Measurements from ENCODE around the gene SV2C.
"Not testable (repeated sequence)": the region's sequence is repeated elsewhere in the genome, so short reads cannot be mapped to it uniquely, and the experiment has no call there.

Gene SV2C

GRCh38 chr5:76294573-76294972 is 211.4 kb downstream of the SV2C start:
- DNase-seq (ENCODE audit: low read depth in 3 of 3), result no peak

- DNase-seq (ENCODE audit: low read depth in 3 of 3), result no peak
Observed at GRCh38 chr5:76298852-76299251, 215.7 kb downstream of the SV2C start.

GRCh38 chr5:76299592-76299991 is 216.4 kb downstream of the SV2C start:
- DNase-seq (ENCODE audit: low read depth in 3 of 3), result no peak

- DNase-seq (ENCODE audit: low read depth in 3 of 3), result not testable (repeated sequence)
Observed at GRCh38 chr5:76301932-76302331, 218.7 kb downstream of the SV2C start.

GRCh38 chr5:76302661-76303060 is 219.5 kb downstream of the SV2C start:
- DNase-seq (ENCODE audit: low read depth in 3 of 3), result not testable (repeated sequence)

GRCh38 chr5:76303921-76304320 is 220.7 kb downstream of the SV2C start:
- DNase-seq (ENCODE audit: low read depth in 3 of 3), result peak in 1 of 3 experiments; percentile 13

GRCh38 chr5:76305269-76305668 is 222.1 kb downstream of the SV2C start:
- no peak for DNase-seq (ENCODE audit: low read depth in 3 of 3)

- DNase-seq (ENCODE audit: low read depth in 3 of 3), result no peak
Observed at GRCh38 chr5:76305775-76306174, 222.6 kb downstream of the SV2C start.

GRCh38 chr5:76310208-76310607 is 227.0 kb downstream of the SV2C start:
- no peak for DNase-seq (ENCODE audit: low read depth in 3 of 3)

- DNase-seq (ENCODE audit: low read depth in 3 of 3), result no peak
Observed at GRCh38 chr5:76312783-76313182, 229.6 kb downstream of the SV2C start.

- no peak for DNase-seq (ENCODE audit: low read depth in 3 of 3)
Observed at GRCh38 chr5:76314643-76315042, 231.5 kb downstream of the SV2C start.

GRCh38 chr5:76319673-76320072 is 236.5 kb downstream of the SV2C start:
- no peak for DNase-seq (ENCODE audit: low read depth in 3 of 3)

GRCh38 chr5:76323494-76323893 is 240.3 kb downstream of the SV2C start:
- not testable (repeated sequence) for DNase-seq (ENCODE audit: low read depth in 3 of 3)

- no peak for DNase-seq (ENCODE audit: low read depth in 3 of 3)
Observed at GRCh38 chr5:76325326-76325725, 242.1 kb downstream of the SV2C start.

- no peak for DNase-seq (ENCODE audit: low read depth in 3 of 3)
Observed at GRCh38 chr5:76325876-76326491, 242.8 kb downstream of the SV2C start.

- DNase-seq (ENCODE audit: low read depth in 3 of 3), result no peak
Observed at GRCh38 chr5:76326577-76327302, 243.6 kb downstream of the SV2C start.

- DNase-seq (ENCODE audit: low read depth in 3 of 3), result no peak
Observed at GRCh38 chr5:76329346-76329745, 246.2 kb downstream of the SV2C start.

- no peak for DNase-seq (ENCODE audit: low read depth in 3 of 3)
Observed at GRCh38 chr5:76331126-76331525, 247.9 kb downstream of the SV2C start.

GRCh38 chr5:76332102-76332501 is 248.9 kb downstream of the SV2C start:
- DNase-seq (ENCODE audit: low read depth in 3 of 3), result no peak

GRCh38 chr5:76332611-76333205 is 249.5 kb downstream of the SV2C start:
- DNase-seq (ENCODE audit: low read depth in 3 of 3), result no peak

- no peak for DNase-seq (ENCODE audit: low read depth in 3 of 3)
Observed at GRCh38 chr5:76333571-76333970, 250.4 kb downstream of the SV2C start.

- DNase-seq (ENCODE audit: low read depth in 3 of 3), result no peak
Observed at GRCh38 chr5:76334574-76334973, 251.4 kb downstream of the SV2C start.

GRCh38 chr5:76335451-76335850 is 252.3 kb downstream of the SV2C start:
- not testable (repeated sequence) for DNase-seq (ENCODE audit: low read depth in 3 of 3)

All from stimulated activated CD4-positive, alpha-beta T cell treated with anti-CD3 and anti-CD28 coated beads, TNF-alpha, amount 100 ng/mL, for 4 hours (primary cell).